Measurements from ENCODE around the gene NFATC3.

The NFATC3 gene

GRCh38 chr16:68242085-68242484 lies 156.9 kb downstream of the NFATC3 start:
- Histone ChIP-seq H2BK12ac (ENCODE audit: low read length) (no peak overlapping the region), H4K8ac (ENCODE audit: low read depth, low read length) (no peak overlapping the region), H3K4me3 (ENCODE audit: low read depth, low read length) (no peak overlapping the region), H4K91ac (ENCODE audit: low read depth, low read length) (no peak overlapping the region), H3K9me3 (ENCODE audit: insufficient read depth, low read depth, low read length) (peaks cover 2% of the 10 kb centered on the region), H3K79me2 (ENCODE audit: control insufficient read depth, insufficient read depth, low read length, poor library complexity) (peaks cover 10% of the 10 kb centered on the region), H2BK5ac (ENCODE audit: low read depth, low read length, poor library complexity) (no peak overlapping the region), H4K12ac (ENCODE audit: low read depth, low read length) (no peak overlapping the region), H3K4me1 (ENCODE audit: control insufficient read depth in 1 of 2, insufficient read depth in 2 of 2, low read length in 2 of 2) (peaks cover 19 to 21% of the 10 kb centered on the region in 2 experiments), H3K27me3 (ENCODE audit: insufficient read depth, low read length) (no peaks in the 10 kb centered on the region), H3K4me2 (ENCODE audit: low read length) (no peak overlapping the region), H3K79me1 (ENCODE audit: low read length) (peaks cover 16% of the 10 kb centered on the region), H3K36me3 (ENCODE audit: control insufficient read depth in 1 of 2, insufficient read depth in 2 of 2, low read length in 2 of 2) (no peaks in the 10 kb centered on the region), H2AK5ac (ENCODE audit: low read length) (no peak overlapping the region), H3K4ac (ENCODE audit: low read depth, low read length) (no peak overlapping the region), H3K14ac (ENCODE audit: low read length) (no peak overlapping the region), H3K18ac (ENCODE audit: low read length) (no peak overlapping the region), H3K9ac (ENCODE audit: low read length) (no peak overlapping the region), H3K23ac (ENCODE audit: low read length) (no peak overlapping the region), H3K27ac (ENCODE audit: low read depth, low read length) (no peak overlapping the region), H2AFZ (ENCODE audit: insufficient read depth, low read length, poor library complexity) (no peak overlapping the region), H2BK120ac (ENCODE audit: insufficient read depth, low read length, poor library complexity) (no peak overlapping the region)
- no CpG with 5 or more reads among the region's 7 CpGs for WGBS (ENCODE audit: extremely low coverage, insufficient coverage, insufficient read length)
- DNase-seq: no peak

- no peak overlapping the region for H4K8ac ChIP-seq (ENCODE audit: low read depth, low read length)
- H3K9me3 ChIP-seq (ENCODE audit: insufficient read depth, low read depth, low read length): peaks cover 2% of the 10 kb centered on the region
- H3K36me3 ChIP-seq (ENCODE audit: control insufficient read depth in 1 of 2, insufficient read depth in 2 of 2, low read length in 2 of 2): no peaks in the 10 kb centered on the region
- no peak overlapping the region for H3K4me2 ChIP-seq (ENCODE audit: low read length)
- no peak overlapping the region for H2BK5ac ChIP-seq (ENCODE audit: low read depth, low read length, poor library complexity)
- no peak overlapping the region for H3K9ac ChIP-seq (ENCODE audit: low read length)
- WGBS (ENCODE audit: extremely low coverage, insufficient coverage, insufficient read length): no CpG with 5 or more reads among the region's 9 CpGs
- H3K4me3 ChIP-seq (ENCODE audit: low read depth, low read length): no peak overlapping the region
- H2BK120ac ChIP-seq (ENCODE audit: insufficient read depth, low read length, poor library complexity): no peak overlapping the region
- no peak overlapping the region for H2BK12ac ChIP-seq (ENCODE audit: low read length)
- no peak overlapping the region for H2AFZ ChIP-seq (ENCODE audit: insufficient read depth, low read length, poor library complexity)
- no peak overlapping the region for H3K18ac ChIP-seq (ENCODE audit: low read length)
- H2AK5ac ChIP-seq (ENCODE audit: low read length): no peak overlapping the region
- no peaks in the 10 kb centered on the region for H3K27me3 ChIP-seq (ENCODE audit: insufficient read depth, low read length)
- H3K4ac ChIP-seq (ENCODE audit: low read depth, low read length): no peak overlapping the region
- peaks cover 16 to 17% of the 10 kb centered on the region in 2 experiments for H3K4me1 ChIP-seq (ENCODE audit: control insufficient read depth in 1 of 2, insufficient read depth in 2 of 2, low read length in 2 of 2)
- H3K79me1 ChIP-seq (ENCODE audit: low read length): peaks cover 9% of the 10 kb centered on the region
- H3K23ac ChIP-seq (ENCODE audit: low read length): no peak overlapping the region
- H3K79me2 ChIP-seq (ENCODE audit: control insufficient read depth, insufficient read depth, low read length, poor library complexity): peaks cover 5% of the 10 kb centered on the region
- H4K12ac ChIP-seq (ENCODE audit: low read depth, low read length): no peak overlapping the region
- no peak overlapping the region for H3K27ac ChIP-seq (ENCODE audit: low read depth, low read length)
- H4K91ac ChIP-seq (ENCODE audit: low read depth, low read length): no peak overlapping the region
- H3K14ac ChIP-seq (ENCODE audit: low read length): no peak overlapping the region
- no peak for DNase-seq
Observed at GRCh38 chr16:68242926-68243858, 158.0 kb downstream of the NFATC3 start.

GRCh38 chr16:68244481-68244902 lies 159.3 kb downstream of the NFATC3 start:
- Histone ChIP-seq H3K4me3 (ENCODE audit: low read depth, low read length) (peak overlapping the region; percentile 79), H2BK5ac (ENCODE audit: low read depth, low read length, poor library complexity) (no peak overlapping the region), H3K18ac (ENCODE audit: low read length) (no peak overlapping the region), H4K12ac (ENCODE audit: low read depth, low read length) (peak overlapping the region; percentile 56), H3K27me3 (ENCODE audit: insufficient read depth, low read length) (no peaks in the 10 kb centered on the region), H4K91ac (ENCODE audit: low read depth, low read length) (peak overlapping the region; percentile 7), H3K27ac (ENCODE audit: low read depth, low read length) (no peak overlapping the region), H3K9me3 (ENCODE audit: insufficient read depth, low read depth, low read length) (peaks cover 2% of the 10 kb centered on the region), H2BK12ac (ENCODE audit: low read length) (no peak overlapping the region), H3K4me1 (ENCODE audit: control insufficient read depth in 1 of 2, insufficient read depth in 2 of 2, low read length in 2 of 2) (peaks cover 16% of the 10 kb centered on the region in 2 experiments), H2AK5ac (ENCODE audit: low read length) (peak overlapping the region; percentile 23), H3K79me1 (ENCODE audit: low read length) (peaks cover 9% of the 10 kb centered on the region), H3K4ac (ENCODE audit: low read depth, low read length) (no peak overlapping the region), H2AFZ (ENCODE audit: insufficient read depth, low read length, poor library complexity) (peak overlapping the region; percentile 80), H3K14ac (ENCODE audit: low read length) (peak overlapping the region; percentile 34), H3K23ac (ENCODE audit: low read length) (no peak overlapping the region), H4K8ac (ENCODE audit: low read depth, low read length) (peak overlapping the region; percentile 63), H3K9ac (ENCODE audit: low read length) (no peak overlapping the region), H3K79me2 (ENCODE audit: control insufficient read depth, insufficient read depth, low read length, poor library complexity) (peaks cover 5% of the 10 kb centered on the region), H3K36me3 (ENCODE audit: control insufficient read depth in 1 of 2, insufficient read depth in 2 of 2, low read length in 2 of 2) (peaks cover 3 to 5% of the 10 kb centered on the region in 2 experiments), H3K4me2 (ENCODE audit: low read length) (peak overlapping the region; percentile 80), H2BK120ac (ENCODE audit: insufficient read depth, low read length, poor library complexity) (no peak overlapping the region)
- DNase-seq: no peak
- WGBS (ENCODE audit: extremely low coverage, insufficient coverage, insufficient read length): no CpG with 5 or more reads among the region's 20 CpGs

GRCh38 chr16:68244903-68245853 lies 160.0 kb downstream of the NFATC3 start, which contains the start of gene PLA2G15:
PLA2G15 (plus strand) TSS chr16:68245373; CDS start chr16:68245427, 54 bp downstream.
- H3K18ac ChIP-seq (ENCODE audit: low read length): peak within 1 kb of the TSS; percentile 57
- peak within 1 kb of the TSS; percentile 10 for H4K91ac ChIP-seq (ENCODE audit: low read depth, low read length)
- peak; percentile 85 to 92 for DNase-seq
- peak within 1 kb of the TSS; percentile 80 for H2AFZ ChIP-seq (ENCODE audit: insufficient read depth, low read length, poor library complexity)
- H3K9me3 ChIP-seq (ENCODE audit: insufficient read depth, low read depth, low read length): peaks cover 2% of the 10 kb centered on the region
- peaks cover 12% of the 10 kb centered on the region in 2 experiments for H3K4me1 ChIP-seq (ENCODE audit: control insufficient read depth in 1 of 2, insufficient read depth in 2 of 2, low read length in 2 of 2)
- H2BK120ac ChIP-seq (ENCODE audit: insufficient read depth, low read length, poor library complexity): no peak within 1 kb of the TSS
- peaks cover 6% of the 10 kb centered on the region for H3K79me1 ChIP-seq (ENCODE audit: low read length)
- H2BK12ac ChIP-seq (ENCODE audit: low read length): no peak within 1 kb of the TSS
- no peak within 1 kb of the TSS for H3K23ac ChIP-seq (ENCODE audit: low read length)
- H4K8ac ChIP-seq (ENCODE audit: low read depth, low read length): peak within 1 kb of the TSS; percentile 78
- H3K9ac ChIP-seq (ENCODE audit: low read length): peak within 1 kb of the TSS; percentile 71
- H2BK5ac ChIP-seq (ENCODE audit: low read depth, low read length, poor library complexity): no peak within 1 kb of the TSS
- H3K4ac ChIP-seq (ENCODE audit: low read depth, low read length): no peak within 1 kb of the TSS
- H4K12ac ChIP-seq (ENCODE audit: low read depth, low read length): peak within 1 kb of the TSS; percentile 56
- H3K4me2 ChIP-seq (ENCODE audit: low read length): peak within 1 kb of the TSS; percentile 89
- no CpG with 5 or more reads among the region's 75 CpGs for WGBS (ENCODE audit: extremely low coverage, insufficient coverage, insufficient read length)
- peak within 1 kb of the TSS; percentile 42 for H3K14ac ChIP-seq (ENCODE audit: low read length)
- H3K36me3 ChIP-seq (ENCODE audit: control insufficient read depth in 1 of 2, insufficient read depth in 2 of 2, low read length in 2 of 2): peaks cover 3 to 5% of the 10 kb centered on the region in 2 experiments
- H2AK5ac ChIP-seq (ENCODE audit: low read length): peak within 1 kb of the TSS; percentile 23
- peaks cover 5% of the 10 kb centered on the region for H3K79me2 ChIP-seq (ENCODE audit: control insufficient read depth, insufficient read depth, low read length, poor library complexity)
- H3K27me3 ChIP-seq (ENCODE audit: insufficient read depth, low read length): no peaks in the 10 kb centered on the region
- H3K4me3 ChIP-seq (ENCODE audit: low read depth, low read length): peak within 1 kb of the TSS; percentile 94
- no peak within 1 kb of the TSS for H3K27ac ChIP-seq (ENCODE audit: low read depth, low read length)
